Immature natural killer cell (primary cell): Measurements from ENCODE around the gene KMT2A. TPM values are rescaled to one million over a fixed set of nuclear protein-coding genes. Genes with fewer than 3 reads are reported as not detected.
"Not testable (repeated sequence)": the region's sequence is repeated elsewhere in the genome, so short reads cannot be mapped to it uniquely, and the experiment has no call there.

ENCODE experiments used
- DNase-seq, 3 donors: peaks; one replicate each; pipeline ENCODE4 v3.0.0; 2022; ENCODE audit warnings: mixed read lengths in 1 of 3
- H3K27ac Mint-ChIP-seq, 6 donors: one replicate each; pipeline ENCODE4 v1.8.0; 2020; ENCODE audit warnings: mixed read lengths in 6 of 6, mild to moderate bottlenecking in 5 of 6, inconsistent platforms in 4 of 6, moderate library complexity in 3 of 6
- H3K27me3 Mint-ChIP-seq, 3 donors: one replicate each; pipeline ENCODE4 v1.8.0; 2020 to 2021; ENCODE audit warnings: low read depth in 3 of 3, mild to moderate bottlenecking in 3 of 3, mixed read lengths in 3 of 3, moderate library complexity in 3 of 3, inconsistent platforms in 1 of 3
- H3K36me3 Mint-ChIP-seq, 3 donors: one replicate each; pipeline ENCODE4 v1.8.0; 2020; ENCODE audit warnings: mixed read lengths in 3 of 3, inconsistent platforms in 2 of 3, mild to moderate bottlenecking in 2 of 3
- H3K4me1 Mint-ChIP-seq, 2 donors: one replicate each; pipeline ENCODE4 v1.8.0; 2020; ENCODE audit warnings: inconsistent platforms in 2 of 2, mild to moderate bottlenecking in 2 of 2, mixed read lengths in 2 of 2, moderate library complexity in 1 of 2
- H3K4me3 Mint-ChIP-seq, 5 donors: one replicate each; pipeline ENCODE4 v1.8.0; 2020; ENCODE audit warnings: mild to moderate bottlenecking in 5 of 5, mixed read lengths in 5 of 5, inconsistent platforms in 3 of 5, moderate library complexity in 3 of 5
- H3K9me3 Mint-ChIP-seq, 6 donors: one replicate each; pipeline ENCODE4 v1.8.0; 2020; ENCODE audit warnings: mild to moderate bottlenecking in 6 of 6, mixed read lengths in 6 of 6, inconsistent platforms in 4 of 6, moderate library complexity in 3 of 6
- polyA plus RNA-seq, 3 donors: library from polyadenylated mRNA; unstranded; fragments of 300-500 nt; fragmentation: Illumina TruSeq; gene quantifications; one replicate each; pipeline ENCODE4 v1.2.3, GENCODE V29; 2021

KMT2A gene
- polyA plus RNA-seq, 3 donors from 2014 or later, result 3.2 to 22.5 (median 6.6) TPM

DNA sequence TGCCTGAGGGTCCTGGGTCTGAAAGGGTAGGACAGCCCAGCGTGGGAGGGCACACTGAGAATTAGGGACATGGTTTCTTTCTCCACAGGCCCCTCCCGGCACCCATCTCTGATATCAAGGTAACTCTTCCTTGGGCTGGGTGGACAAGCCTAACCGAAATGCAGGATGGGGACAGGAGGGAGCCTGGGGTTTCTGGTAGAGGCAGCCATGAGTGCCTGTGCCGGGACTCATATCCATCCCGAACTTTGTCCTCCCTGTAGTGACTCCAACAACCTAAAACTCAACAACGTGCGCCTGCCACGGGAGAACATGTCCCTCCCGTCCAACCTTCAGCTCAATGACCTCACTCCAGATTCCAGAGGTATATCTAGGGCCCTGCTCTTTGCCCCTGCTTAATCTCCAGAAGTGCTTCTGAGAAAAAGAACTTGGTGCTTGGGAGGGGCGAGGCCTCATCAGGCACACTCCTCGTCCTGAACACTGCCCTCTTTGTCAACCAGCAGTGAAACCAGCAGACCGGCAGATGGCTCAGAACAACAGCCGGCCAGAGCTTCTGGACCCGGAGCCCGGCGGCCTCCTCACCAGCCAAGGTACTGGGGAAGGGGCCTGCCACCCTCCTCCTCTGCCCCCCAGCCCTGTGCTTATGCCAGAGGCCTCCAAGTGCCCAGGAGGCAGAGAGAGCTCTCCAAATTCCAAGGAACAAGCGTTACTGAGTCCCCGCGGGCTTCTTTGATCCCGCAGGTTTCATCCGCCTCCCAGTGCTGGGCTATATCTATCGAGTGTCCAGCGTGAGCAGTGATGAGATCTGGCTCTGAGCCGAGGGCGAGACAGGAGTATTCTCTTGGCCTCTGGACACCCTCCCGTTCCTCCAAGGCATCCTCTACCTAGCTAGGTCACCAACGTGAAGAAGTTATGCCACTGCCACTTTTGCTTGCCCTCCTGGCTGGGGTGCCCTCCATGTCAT, 97.8 kb downstream of the KMT2A start:
- no peaks in the 10 kb centered on the region for H3K9me3 Mint-ChIP-seq
- H3K36me3 Mint-ChIP-seq, result no peaks in the 10 kb centered on the region
- peaks cover 19 to 25% of the 10 kb centered on the region in 2 donors for H3K4me1 Mint-ChIP-seq
- H3K27me3 Mint-ChIP-seq, result peaks cover 1 to 6% (median 2%) of the 10 kb centered on the region in 3 donors
- peak overlapping the region in 1 of 5 donors; percentile 19 for H3K4me3 Mint-ChIP-seq
- no peak overlapping the region for H3K27ac Mint-ChIP-seq
- DNase-seq, result no peak

DNA sequence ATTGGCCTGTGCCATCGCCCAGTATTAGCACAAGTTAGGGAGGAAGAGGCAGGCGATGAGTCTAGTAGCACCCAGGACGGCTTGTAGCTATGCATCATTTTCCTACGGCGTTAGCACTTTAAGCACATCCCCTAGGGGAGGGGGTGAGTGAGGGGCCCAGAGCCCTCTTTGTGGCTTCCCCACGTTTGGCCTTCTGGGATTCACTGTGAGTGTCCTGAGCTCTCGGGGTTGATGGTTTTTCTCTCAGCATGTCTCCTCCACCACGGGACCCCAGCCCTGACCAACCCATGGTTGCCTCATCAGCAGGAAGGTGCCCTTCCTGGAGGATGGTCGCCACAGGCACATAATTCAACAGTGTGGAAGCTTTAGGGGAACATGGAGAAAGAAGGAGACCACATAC, 99.0 kb downstream of the KMT2A start:
- no peak overlapping the region for H3K27ac Mint-ChIP-seq
- H3K4me1 Mint-ChIP-seq, result peaks cover 8 to 13% of the 10 kb centered on the region in 2 donors
- peaks cover 1 to 3% (median 2%) of the 10 kb centered on the region in 3 donors for H3K27me3 Mint-ChIP-seq
- no peaks in the 10 kb centered on the region for H3K36me3 Mint-ChIP-seq
- no peak overlapping the region for H3K4me3 Mint-ChIP-seq
- no peaks in the 10 kb centered on the region for H3K9me3 Mint-ChIP-seq
- no peak for DNase-seq

DNA sequence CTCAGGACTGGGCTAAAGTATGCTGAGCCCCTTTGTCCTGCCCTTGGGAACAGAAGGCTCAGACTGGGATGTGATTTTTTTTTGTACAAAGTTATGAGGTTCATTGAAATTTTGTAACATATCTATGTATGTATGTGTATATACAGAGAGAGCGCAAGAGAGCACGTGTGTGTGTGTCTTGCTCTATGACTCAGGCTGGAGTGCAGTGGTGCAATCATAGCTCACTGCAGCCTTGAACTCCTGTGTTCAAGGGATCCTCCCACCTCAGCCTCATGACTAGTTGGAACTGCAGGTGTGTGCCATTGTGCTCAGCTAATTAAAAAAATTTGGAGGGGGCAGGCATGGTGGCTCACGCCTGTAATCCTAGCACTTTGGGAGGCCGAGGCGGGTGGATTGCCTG, 100.4 kb downstream of the KMT2A start:
- peaks cover 0 to 5% (median 0%) of the 10 kb centered on the region in 3 donors for H3K36me3 Mint-ChIP-seq
- H3K9me3 Mint-ChIP-seq, result no peaks in the 10 kb centered on the region
- H3K4me1 Mint-ChIP-seq, result peaks cover 2 to 4% of the 10 kb centered on the region in 2 donors
- peaks cover 0 to 2% (median 1%) of the 10 kb centered on the region in 3 donors for H3K27me3 Mint-ChIP-seq
- no peak for DNase-seq
- H3K4me3 Mint-ChIP-seq, result no peak overlapping the region
- no peak overlapping the region for H3K27ac Mint-ChIP-seq

DNA sequence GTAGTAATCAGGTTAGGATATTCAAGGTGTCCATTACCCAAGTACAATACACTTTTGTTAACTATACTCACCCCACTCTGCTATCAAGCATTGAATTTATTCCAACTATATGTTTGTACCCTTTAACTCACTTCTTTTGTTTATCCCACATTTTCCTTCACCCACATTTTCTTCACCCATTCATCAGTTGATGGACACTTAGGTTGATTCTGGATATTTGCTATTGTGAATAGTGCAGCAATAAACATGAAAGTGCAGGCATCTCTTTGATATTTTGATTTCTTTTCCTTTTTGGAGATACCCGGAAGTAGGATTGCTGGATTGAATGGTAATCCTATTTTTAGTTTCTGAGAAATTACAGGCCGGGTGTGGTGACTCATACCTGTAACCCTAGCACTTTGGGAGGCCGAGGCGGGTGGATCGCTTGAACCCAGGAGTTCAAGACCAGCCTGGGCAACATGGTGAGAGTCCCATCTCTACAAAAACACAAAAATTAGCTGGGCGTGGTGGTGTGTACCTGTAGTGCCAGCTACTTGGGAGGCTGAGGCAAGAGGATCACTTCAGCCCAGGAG, 101.2 kb downstream of the KMT2A start:
- H3K4me1 Mint-ChIP-seq, result no peaks in the 10 kb centered on the region
- no peaks in the 10 kb centered on the region for H3K9me3 Mint-ChIP-seq
- DNase-seq, result no peak
- H3K27me3 Mint-ChIP-seq, result peaks cover 0 to 2% (median 1%) of the 10 kb centered on the region in 3 donors
- peaks cover 0 to 5% (median 5%) of the 10 kb centered on the region in 3 donors for H3K36me3 Mint-ChIP-seq
- no peak overlapping the region for H3K4me3 Mint-ChIP-seq
- no peak overlapping the region for H3K27ac Mint-ChIP-seq

DNA sequence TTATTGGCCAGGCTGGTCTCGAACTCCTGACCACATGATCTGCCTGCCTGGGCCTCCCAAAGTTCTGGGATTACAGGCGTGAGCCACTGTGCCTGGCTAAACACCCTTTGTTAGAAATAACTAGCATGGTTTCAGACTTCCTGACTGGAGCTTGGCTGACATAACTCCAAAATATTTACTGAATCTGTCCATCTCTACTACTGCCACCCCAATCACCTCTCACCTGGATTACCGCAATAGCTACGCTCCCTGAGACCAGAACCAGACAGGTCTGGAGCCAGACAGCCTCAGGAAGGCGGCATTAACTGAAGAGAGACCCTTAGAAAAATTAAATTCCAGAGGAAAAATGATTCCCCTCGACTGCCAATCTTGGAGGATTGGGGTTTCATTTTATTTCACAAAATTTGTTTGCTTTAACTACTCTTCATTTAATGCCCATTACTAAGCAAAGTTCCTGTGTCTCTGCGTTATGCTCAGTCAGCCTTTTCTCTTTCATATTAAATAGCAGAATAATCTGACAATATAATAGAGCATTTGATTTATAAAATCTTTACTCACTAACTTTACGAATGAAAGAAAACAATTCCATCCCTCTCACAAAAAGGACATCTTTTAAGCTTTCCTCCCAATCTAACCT, 107.8 kb downstream of the KMT2A start:
- no peak for DNase-seq
- peaks cover 0 to 2% (median 0%) of the 10 kb centered on the region in 3 donors for H3K27me3 Mint-ChIP-seq
- H3K27ac Mint-ChIP-seq, result no peak overlapping the region
- no peaks in the 10 kb centered on the region for H3K9me3 Mint-ChIP-seq
- peaks cover 0 to 27% (median 9%) of the 10 kb centered on the region in 3 donors for H3K36me3 Mint-ChIP-seq
- no peaks in the 10 kb centered on the region for H3K4me1 Mint-ChIP-seq
- no peak overlapping the region for H3K4me3 Mint-ChIP-seq

DNA sequence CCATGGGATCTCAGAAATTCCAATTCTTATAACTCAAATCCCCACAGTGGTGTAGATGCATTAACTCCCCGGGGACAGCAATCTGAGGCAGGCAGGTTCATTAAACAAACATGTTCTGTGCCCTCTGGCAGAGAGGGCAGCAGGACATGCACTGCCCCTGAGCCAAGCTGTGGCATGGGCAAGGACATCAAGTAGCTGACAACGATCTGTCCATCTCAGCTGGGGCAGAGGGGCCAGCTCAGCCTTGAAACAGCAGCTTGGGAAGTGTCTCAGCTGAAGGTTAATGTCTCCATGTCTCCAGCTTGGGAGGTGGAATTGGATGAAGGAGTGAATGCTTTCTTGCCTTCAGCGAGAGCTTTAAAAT, 108.3 kb downstream of the KMT2A start:
- H3K27ac Mint-ChIP-seq, result no peak overlapping the region

DNA sequence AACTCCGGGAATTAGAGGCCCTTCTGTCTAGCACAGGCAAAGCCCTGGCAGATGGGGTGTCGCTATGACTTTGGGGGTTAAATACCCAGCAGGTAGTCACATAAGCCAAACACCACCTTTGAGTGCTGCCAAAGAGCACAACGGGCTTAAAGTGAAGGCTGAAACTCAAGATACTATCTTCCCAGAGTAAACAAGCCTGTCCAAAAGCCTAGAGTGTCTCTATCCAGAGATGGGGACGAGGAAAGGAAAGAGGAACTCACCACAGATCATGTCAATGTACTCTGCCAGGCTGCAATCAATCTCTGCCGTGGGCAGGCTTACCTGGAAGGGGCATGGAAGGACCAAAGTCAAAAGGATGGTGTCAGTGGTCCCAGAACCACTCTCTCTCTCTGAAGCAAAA, 109.2 kb downstream of the KMT2A start:
- no peaks in the 10 kb centered on the region for H3K4me1 Mint-ChIP-seq
- no peak overlapping the region for H3K4me3 Mint-ChIP-seq
- H3K36me3 Mint-ChIP-seq, result peaks cover 0 to 30% (median 7%) of the 10 kb centered on the region in 3 donors
- peaks cover 0 to 2% (median 0%) of the 10 kb centered on the region in 3 donors for H3K27me3 Mint-ChIP-seq
- no peaks in the 10 kb centered on the region for H3K9me3 Mint-ChIP-seq
- DNase-seq, result no peak
- no peak overlapping the region for H3K27ac Mint-ChIP-seq

More for the DNA sequence above, 108.3 kb downstream of the KMT2A start:
- Mint-ChIP-seq H3K9me3 (no peaks in the 10 kb centered on the region), H3K4me1 (no peaks in the 10 kb centered on the region), H3K27me3 (peaks cover 0 to 2% (median 0%) of the 10 kb centered on the region in 3 donors), H3K4me3 (no peak overlapping the region), H3K36me3 (peaks cover 0 to 27% (median 9%) of the 10 kb centered on the region in 3 donors)
- DNase-seq, result no peak

DNA sequence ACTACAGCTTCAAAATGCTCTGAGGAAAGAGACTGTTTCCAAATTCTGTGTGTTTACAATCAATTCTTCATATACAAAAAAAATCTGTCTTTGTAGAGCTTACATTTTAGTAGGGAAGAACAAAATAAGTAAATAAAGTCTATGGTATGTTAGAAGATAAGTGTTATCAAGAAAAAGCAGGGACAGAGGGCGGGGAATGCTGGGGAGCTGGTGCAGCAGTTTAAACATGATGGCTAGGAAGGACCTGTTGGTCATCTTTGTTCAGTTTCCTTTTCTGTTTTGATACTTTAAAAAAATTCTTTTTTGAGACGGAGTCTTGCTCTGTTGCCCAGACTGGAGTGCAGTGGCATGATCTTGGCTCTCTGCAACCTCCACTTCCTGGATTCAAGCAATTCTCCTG, 110.8 kb downstream of the KMT2A start:
- no peaks in the 10 kb centered on the region for H3K4me1 Mint-ChIP-seq
- no peaks in the 10 kb centered on the region for H3K9me3 Mint-ChIP-seq
- peak overlapping the region in 2 of 6 donors; percentile 45 to 62 for H3K27ac Mint-ChIP-seq
- peaks cover 0 to 2% (median 0%) of the 10 kb centered on the region in 3 donors for H3K27me3 Mint-ChIP-seq
- no peak overlapping the region for H3K4me3 Mint-ChIP-seq
- H3K36me3 Mint-ChIP-seq, result peaks cover 5 to 35% (median 9%) of the 10 kb centered on the region in 3 donors
- no peak for DNase-seq

DNA sequence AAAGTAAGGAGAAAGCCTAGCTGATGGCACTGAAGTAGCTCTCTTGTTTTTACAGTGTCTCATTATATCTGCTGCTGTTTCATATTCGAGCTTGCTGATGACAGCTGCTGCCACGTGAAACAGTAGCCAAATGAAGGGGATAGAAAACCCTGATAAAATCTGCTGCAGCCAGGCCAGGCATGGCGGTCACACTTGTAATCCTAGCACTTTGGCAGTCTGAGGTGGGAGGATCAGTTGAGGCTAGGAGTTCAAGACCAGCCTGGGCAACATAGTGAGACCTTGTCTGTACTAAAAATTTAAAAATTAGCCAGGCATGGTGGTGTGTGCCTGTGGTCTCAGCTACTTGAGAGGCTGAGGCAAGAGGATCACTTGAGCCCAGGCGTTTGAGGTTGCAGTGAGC, 116.0 kb downstream of the KMT2A start:
- DNase-seq, result no peak
- Mint-ChIP-seq H3K4me3 (no peak overlapping the region), H3K9me3 (no peaks in the 10 kb centered on the region), H3K4me1 (no peaks in the 10 kb centered on the region), H3K27me3 (peaks cover 0 to 3% (median 0%) of the 10 kb centered on the region in 3 donors), H3K27ac (no peak overlapping the region), H3K36me3 (peaks cover 21 to 37% (median 30%) of the 10 kb centered on the region in 3 donors)

DNA sequence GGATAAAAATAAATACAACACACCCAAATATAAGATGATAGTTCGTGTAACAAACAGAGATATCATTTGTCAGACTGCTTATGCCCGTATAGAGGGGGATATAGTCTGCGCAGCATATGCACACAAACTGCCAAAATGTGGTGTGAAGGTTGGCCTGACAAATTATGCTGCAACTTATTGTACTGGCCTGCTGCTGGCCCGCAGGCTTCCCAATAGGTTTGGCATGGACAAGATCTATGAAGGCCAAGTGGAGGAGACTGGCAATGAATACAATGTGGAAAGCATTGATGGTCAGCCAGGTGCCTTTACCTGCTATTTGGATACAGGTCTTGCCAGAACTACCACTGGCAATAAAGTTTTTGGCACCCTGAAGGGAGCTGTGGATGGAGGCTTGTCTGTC, 124.5 kb downstream of the KMT2A start:
- no peak overlapping the region for H3K4me3 Mint-ChIP-seq

DNA sequence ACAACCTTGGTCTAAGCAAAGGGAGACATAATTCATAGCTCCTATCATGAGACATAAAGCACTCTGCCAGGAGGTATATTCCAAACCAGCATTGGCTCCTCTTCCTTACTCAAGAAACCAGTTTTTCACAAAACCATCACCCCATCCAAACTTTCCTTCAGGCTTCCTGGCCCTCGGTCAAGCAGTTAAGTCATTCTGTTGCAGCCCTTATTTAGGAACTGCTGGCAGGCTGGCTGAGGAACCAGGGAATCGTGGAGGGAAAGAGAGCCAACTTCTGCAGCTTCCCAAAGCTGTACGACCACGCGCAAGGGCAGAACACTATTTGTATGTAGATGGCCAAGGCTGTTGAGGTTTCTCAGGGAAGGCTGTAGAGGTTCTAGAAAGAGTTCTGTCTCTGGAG, 128.8 kb downstream of the KMT2A start:
- peaks cover 10 to 20% of the 10 kb centered on the region in 2 donors for H3K4me1 Mint-ChIP-seq
- H3K27me3 Mint-ChIP-seq, result no peaks in the 10 kb centered on the region
- peak overlapping the region; percentile 41 to 68 (median 64) for H3K4me3 Mint-ChIP-seq
- peaks cover 0 to 3% (median 0%) of the 10 kb centered on the region in 3 donors for H3K36me3 Mint-ChIP-seq
- peak overlapping the region; percentile 9 to 86 (median 78) for H3K27ac Mint-ChIP-seq
- H3K9me3 Mint-ChIP-seq, result no peaks in the 10 kb centered on the region
- DNase-seq, result no peak

More for the DNA sequence above, 124.5 kb downstream of the KMT2A start:
- Mint-ChIP-seq H3K9me3 (no peaks in the 10 kb centered on the region), H3K36me3 (peaks cover 3 to 17% (median 11%) of the 10 kb centered on the region in 3 donors), H3K4me1 (peaks cover 8 to 16% of the 10 kb centered on the region in 2 donors), H3K27ac (no peak overlapping the region), H3K27me3 (peaks cover 0 to 2% (median 0%) of the 10 kb centered on the region in 3 donors)
- DNase-seq, result no peak

DNA sequence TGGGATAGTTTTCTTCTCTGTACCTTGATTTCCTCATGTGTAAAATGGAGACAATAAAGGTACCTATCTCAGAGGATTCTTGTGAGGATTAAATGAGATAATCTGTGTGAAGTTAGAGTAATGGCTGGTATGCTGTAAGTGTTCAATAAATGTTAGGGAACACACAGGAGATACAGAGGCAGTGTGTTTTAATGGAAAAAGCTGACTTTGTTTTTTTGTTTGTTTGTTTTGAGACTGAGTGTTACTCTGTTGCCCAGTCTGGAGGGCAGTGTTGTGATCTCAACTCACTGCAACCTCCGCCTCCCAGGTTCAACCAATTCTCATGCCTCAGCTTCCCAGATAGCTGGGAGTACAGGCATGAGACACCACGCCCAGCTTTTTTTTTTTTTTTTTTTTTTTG, 133.4 kb downstream of the KMT2A start:
- no peaks in the 10 kb centered on the region for H3K36me3 Mint-ChIP-seq
- H3K9me3 Mint-ChIP-seq, result no peaks in the 10 kb centered on the region
- DNase-seq, result no peak
- H3K27me3 Mint-ChIP-seq, result peaks cover 2 to 8% (median 3%) of the 10 kb centered on the region in 3 donors
- peaks cover 33 to 43% of the 10 kb centered on the region in 2 donors for H3K4me1 Mint-ChIP-seq
- no peak overlapping the region for H3K4me3 Mint-ChIP-seq
- H3K27ac Mint-ChIP-seq, result peak overlapping the region in 1 of 6 donors; percentile 34

DNA sequence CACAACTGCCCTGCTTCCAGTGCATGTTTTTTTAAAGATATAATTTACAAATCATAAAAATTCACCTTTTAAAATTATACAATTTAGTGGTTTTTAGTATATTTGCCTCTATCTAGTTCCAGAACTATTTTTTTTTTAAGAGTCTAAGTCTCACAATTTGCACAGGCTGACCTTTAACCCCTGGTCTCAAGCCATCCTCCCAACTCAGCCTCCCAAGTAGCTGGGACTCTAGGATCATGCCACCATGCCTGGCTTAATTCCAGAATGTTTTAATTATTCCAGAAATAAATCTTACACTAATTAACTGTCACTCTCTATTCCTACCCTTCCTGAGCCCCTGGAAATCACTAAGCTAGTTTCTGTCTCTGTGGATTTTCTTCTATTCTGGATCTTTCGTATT, 134.5 kb downstream of the KMT2A start:
- H3K4me1 Mint-ChIP-seq, result peaks cover 36 to 44% of the 10 kb centered on the region in 2 donors
- no peaks in the 10 kb centered on the region for H3K9me3 Mint-ChIP-seq
- H3K4me3 Mint-ChIP-seq, result peak overlapping the region in 1 of 5 donors; percentile 2
- peak overlapping the region in 5 of 6 donors; percentile 88 to 98 (median 95) for H3K27ac Mint-ChIP-seq
- DNase-seq, result no peak
- peaks cover 2 to 8% (median 3%) of the 10 kb centered on the region in 3 donors for H3K27me3 Mint-ChIP-seq
- no peaks in the 10 kb centered on the region for H3K36me3 Mint-ChIP-seq

DNA sequence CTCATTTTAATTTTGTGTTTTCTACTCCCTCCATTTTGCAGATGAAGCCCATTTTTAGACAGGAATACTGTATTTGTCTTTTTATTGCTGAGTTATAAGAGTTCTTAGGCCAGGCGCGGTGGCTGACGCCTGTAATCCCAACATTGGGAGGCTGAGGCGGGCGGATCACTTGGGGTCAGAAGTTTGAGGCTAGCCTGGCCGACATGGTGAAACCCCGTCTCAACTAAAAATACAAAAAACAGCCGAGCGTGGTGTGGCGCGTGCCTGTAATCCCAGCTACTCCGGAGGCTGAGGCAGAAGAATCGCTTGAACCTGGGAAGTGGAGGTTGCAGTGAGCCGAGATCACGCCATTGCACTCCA, 135.4 kb downstream of the KMT2A start:
- H3K27me3 Mint-ChIP-seq, DNase-seq, H3K36me3 Mint-ChIP-seq, H3K9me3 Mint-ChIP-seq: not testable (repeated sequence)
- H3K4me1 Mint-ChIP-seq, result peaks cover 40 to 48% of the 10 kb centered on the region in 2 donors
- peak overlapping the region; percentile 88 to 98 (median 96) for H3K27ac Mint-ChIP-seq
- peak overlapping the region; percentile 88 to 98 (median 95) for H3K4me3 Mint-ChIP-seq
